ENCODE measurements around the gene CLK2. TPM values are rescaled to one million over a fixed set of nuclear protein-coding genes. Genes with fewer than 3 reads are reported as not detected.

The CLK2 gene
- total and polyA plus RNA-seq, 2 of the 13 experiments (the other 11 are each of a cell fraction or from before 2014, with no cell fraction given), result 20.1 to 73.5 TPM

GRCh38 chr1:155300553-155301329 lies 27.4 kb upstream of the CLK2 start (continued):
- TF ChIP-seq ZFP36L2 (CRISPR knock-in tag; IDR thresholded peaks at IDR 0.05) (0 out of 2 replicates have a peak, but pooled peaks have one; percentile 30), ATF4 (CRISPR knock-in tag; IDR thresholded peaks at IDR 0.05) (no peak), JUN (CRISPR knock-in tag; IDR thresholded peaks at IDR 0.05) (peak; percentile 59; the same call in 1 of the 2 replicates), HNRNPUL1 (IDR thresholded peaks at IDR 0.05; ENCODE audit: low read depth, low read length) (no peak), CHCHD3 (CRISPR knock-in tag; IDR thresholded peaks at IDR 0.05) (no peak), ZFP36L1 (CRISPR knock-in tag; IDR thresholded peaks at IDR 0.05) (peak; percentile 83; the same call in 1 of the 2 replicates), HBP1 (CRISPR knock-in tag; IDR thresholded peaks at IDR 0.05; ENCODE audit: low read depth) (no peak), ZNF891 (CRISPR knock-in tag; IDR thresholded peaks at IDR 0.05) (no peak), BCL3 (CRISPR knock-in tag; IDR thresholded peaks at IDR 0.05) (peak; percentile 97), TOE1 (CRISPR knock-in tag; IDR thresholded peaks at IDR 0.05) (no peak), U2AF1 (optimal IDR thresholded peaks at IDR 0.05; ENCODE audit: low read depth, low read length) (no peak), CC2D1A (CRISPR knock-in tag; IDR thresholded peaks at IDR 0.05) (no peak), RXRA (CRISPR knock-in tag; IDR thresholded peaks at IDR 0.05) (peak; percentile 78), MAX (IDR thresholded peaks at IDR 0.05) (peak; percentile 92), ATF3 (CRISPR knock-in tag; IDR thresholded peaks at IDR 0.05) (peak; percentile 23; the same call in 1 of the 2 replicates), FOXK1 (CRISPR knock-in tag; IDR thresholded peaks at IDR 0.05; ENCODE audit: borderline replicate concordance, low read depth) (no peak), ZNF83 (CRISPR knock-in tag; IDR thresholded peaks at IDR 0.05; ENCODE audit: borderline replicate concordance) (no peak), ZSCAN22 (CRISPR knock-in tag; IDR thresholded peaks at IDR 0.05) (peak; percentile 53; the same call in 1 of the 2 replicates), ZNF672 (CRISPR knock-in tag; IDR thresholded peaks at IDR 0.05) (no peak), TEAD2 (CRISPR knock-in tag; IDR thresholded peaks at IDR 0.05) (no peak), TP53 (CRISPR knock-in tag; conservative IDR thresholded peaks at IDR 0.05) (peak; percentile 76; the same call in 1 of the 2 replicates), ISL2 (CRISPR knock-in tag; IDR thresholded peaks at IDR 0.05) (peak; percentile 67; the same call in 1 of the 2 replicates)

Measured in HepG2 (cell line).